SU-DHL-6 (cell line): ENCODE data around the gene GNG7.

Experiments
- H2AFZ ChIP-seq: fragments of 200-600 bp; sonication (generic); 2 replicates; pipeline ENCODE4 v1.6.1; 2014; ENCODE audit warnings: low read depth, mild to moderate bottlenecking, moderate library complexity, mixed read lengths, antibody characterized with exemption, low read length; ENCODE audit not compliant: severe bottlenecking
- H3F3A ChIP-seq: fragments of 200-600 bp; shearing (Covaris generic); 2 replicates; pipeline ENCODE4 v1.6.0; 2016; ENCODE audit warnings: antibody characterized with exemption, mild to moderate bottlenecking; ENCODE audit not compliant: insufficient read depth
- H3K27ac ChIP-seq: fragments of 200-600 bp; sonication (generic); 2 replicates; pipeline ENCODE4 v1.5.1; 2016; ENCODE audit warnings: low read depth, mild to moderate bottlenecking, low read length, moderate library complexity, mixed read lengths
- H3K27me3 ChIP-seq: fragments of 200-600 bp; sonication (generic), shearing (Covaris generic); 2 replicates; pipeline ENCODE4 v1.6.0; 2014; ENCODE audit warnings: mild to moderate bottlenecking, low read length
- H3K36me3 ChIP-seq: fragments of 200-600 bp; sonication (generic); 2 replicates; pipeline ENCODE4 v1.6.1; 2014; ENCODE audit warnings: mild to moderate bottlenecking, low read length, mixed read lengths
- H3K4me2 ChIP-seq: fragments of 300-600, 200-600 bp; shearing (Covaris generic), sonication (generic); 2 replicates; pipeline ENCODE4 v1.6.0; 2014; ENCODE audit warnings: low read length, low read depth, mild to moderate bottlenecking; ENCODE audit not compliant: poor library complexity, severe bottlenecking
- H3K4me3 ChIP-seq: fragments of 200-600 bp; sonication (generic); 2 replicates; pipeline ENCODE4 v1.5.1; 2014; ENCODE audit warnings: antibody characterized with exemption, low read length, mild to moderate bottlenecking, mixed read lengths; ENCODE audit not compliant: insufficient read depth, poor library complexity, severe bottlenecking
- H3K79me2 ChIP-seq: fragments of 200-600 bp; sonication (generic); 2 replicates; pipeline ENCODE4 v1.6.1; 2014; ENCODE audit warnings: mild to moderate bottlenecking, low read length, moderate library complexity; ENCODE audit not compliant: insufficient read depth
- H3K9ac ChIP-seq: fragments of 200-600 bp; sonication (generic); 2 replicates; pipeline ENCODE4 v1.7.0; 2014; ENCODE audit warnings: mild to moderate bottlenecking, low read length
- H3K9me2 ChIP-seq: fragments of 200-600 bp; sonication (generic); replicated peaks from 2 replicates; pipeline ENCODE4 v1.6.1; 2014; ENCODE audit warnings: low read length; ENCODE audit not compliant: insufficient read depth
- H3K9me3 ChIP-seq: fragments of 200-600 bp; sonication (generic); 2 replicates; pipeline ENCODE4 v1.6.1; 2014; ENCODE audit warnings: low read length, mixed read lengths; ENCODE audit not compliant: insufficient read depth
- H4K20me1 ChIP-seq: fragments of 200-600 bp; sonication (generic); 2 replicates; pipeline ENCODE4 v1.6.1; 2014; ENCODE audit warnings: low read depth, mild to moderate bottlenecking, antibody characterized with exemption, low read length, moderate library complexity, mixed read lengths
- CTCF ChIP-seq: fragments of 200-600 bp; sonication (generic); IDR thresholded peaks from one replicate; pipeline ENCODE4 v1.5.1; 2017; ENCODE audit warnings: antibody characterized with exemption, mild to moderate bottlenecking, low read length, moderate library complexity; ENCODE audit not compliant: insufficient read depth, poor library complexity, severe bottlenecking
- EZH2phosphoT487 ChIP-seq: fragments of 200-600 bp; sonication (generic), shearing (Covaris generic); conservative IDR thresholded peaks from 2 replicates; pipeline ENCODE4 v1.6.1; 2018; ENCODE audit warnings: mild to moderate bottlenecking, antibody characterized with exemption, low read length, moderate library complexity, mixed read lengths

Gene GNG7

GRCh38 chr19:2477732-2478191 lies 224.7 kb downstream of the GNG7 start:
- no peaks in the 10 kb centered on the region for H3K9me2 ChIP-seq
- H3K4me2 ChIP-seq: peak overlapping the region; percentile 59
- peak overlapping the region; percentile 80 for H3K9ac ChIP-seq
- no peaks in the 10 kb centered on the region; the same call in 1 of the 2 replicates for H3K9me3 ChIP-seq
- peak overlapping the region; percentile 86 for H3K4me3 ChIP-seq
- H3F3A ChIP-seq: peaks cover 12% of the 10 kb centered on the region
- peak overlapping the region; percentile 63 for H3K27ac ChIP-seq
- TF ChIP-seq CTCF (no peak), EZH2phosphoT487 (no peak)
- no peaks in the 10 kb centered on the region for H4K20me1 ChIP-seq
- H3K27me3 ChIP-seq: no peaks in the 10 kb centered on the region
- peaks cover 18% of the 10 kb centered on the region; the same call in 1 of the 2 replicates for H3K79me2 ChIP-seq
- no peak overlapping the region for H2AFZ ChIP-seq
- no peaks in the 10 kb centered on the region for H3K36me3 ChIP-seq

GRCh38 chr19:2477141-2477710 lies 225.3 kb downstream of the GNG7 start:
- Histone ChIP-seq H3F3A (peaks cover 12% of the 10 kb centered on the region), H3K27me3 (no peaks in the 10 kb centered on the region), H3K9me3 (no peaks in the 10 kb centered on the region; the same call in 1 of the 2 replicates), H3K4me3 (peak overlapping the region; percentile 86), H2AFZ (no peak overlapping the region), H4K20me1 (no peaks in the 10 kb centered on the region), H3K79me2 (peaks cover 18% of the 10 kb centered on the region; the same call in 1 of the 2 replicates), H3K9me2 (no peaks in the 10 kb centered on the region), H3K4me2 (peak overlapping the region; percentile 59), H3K9ac (peak overlapping the region; percentile 80), H3K27ac (peak overlapping the region; percentile 63), H3K36me3 (no peaks in the 10 kb centered on the region)
- TF ChIP-seq CTCF (no peak), EZH2phosphoT487 (no peak)

- Histone ChIP-seq H3K9me2 (no peaks in the 10 kb centered on the region), H3K27me3 (no peaks in the 10 kb centered on the region), H3K27ac (peak overlapping the region; percentile 63), H3K4me2 (peak overlapping the region; percentile 59), H2AFZ (no peak overlapping the region), H3K36me3 (no peaks in the 10 kb centered on the region), H3K4me3 (peak overlapping the region; percentile 86), H3K9me3 (no peaks in the 10 kb centered on the region), H3F3A (peaks cover 12% of the 10 kb centered on the region), H3K9ac (peak overlapping the region; percentile 80), H3K79me2 (peaks cover 18% of the 10 kb centered on the region; the same call in 1 of the 2 replicates), H4K20me1 (no peaks in the 10 kb centered on the region)
- TF ChIP-seq EZH2phosphoT487 (no peak), CTCF (no peak)
These were observed 225.9 kb downstream of the GNG7 start for GRCh38 chr19:2476451-2477140.
